MM.1S (cell line): ENCODE results near the gene DMBT1.

Experiments
- EZH2 ChIP-seq: fragments of 300-600 bp; sonication (generic); optimal IDR thresholded peaks from 2 replicates; pipeline ENCODE3; 2017; ENCODE audit warnings: low read depth, mild to moderate bottlenecking, antibody characterized with exemption, low read length, mixed read lengths
- EZH2phosphoT487 ChIP-seq: fragments of 300-600 bp; sonication (generic); IDR thresholded peaks from 2 replicates; pipeline ENCODE4 v1.6.1; 2018; ENCODE audit warnings: antibody characterized with exemption, low read length
- TF ChIP-seq, protein P1 (sequence below): fragments of 300-600 bp; sonication (generic); IDR thresholded peaks from 2 replicates; pipeline ENCODE4 v1.5.1; 2016; ENCODE audit warnings: antibody characterized with exemption, low read length, mixed read lengths

DNA sequence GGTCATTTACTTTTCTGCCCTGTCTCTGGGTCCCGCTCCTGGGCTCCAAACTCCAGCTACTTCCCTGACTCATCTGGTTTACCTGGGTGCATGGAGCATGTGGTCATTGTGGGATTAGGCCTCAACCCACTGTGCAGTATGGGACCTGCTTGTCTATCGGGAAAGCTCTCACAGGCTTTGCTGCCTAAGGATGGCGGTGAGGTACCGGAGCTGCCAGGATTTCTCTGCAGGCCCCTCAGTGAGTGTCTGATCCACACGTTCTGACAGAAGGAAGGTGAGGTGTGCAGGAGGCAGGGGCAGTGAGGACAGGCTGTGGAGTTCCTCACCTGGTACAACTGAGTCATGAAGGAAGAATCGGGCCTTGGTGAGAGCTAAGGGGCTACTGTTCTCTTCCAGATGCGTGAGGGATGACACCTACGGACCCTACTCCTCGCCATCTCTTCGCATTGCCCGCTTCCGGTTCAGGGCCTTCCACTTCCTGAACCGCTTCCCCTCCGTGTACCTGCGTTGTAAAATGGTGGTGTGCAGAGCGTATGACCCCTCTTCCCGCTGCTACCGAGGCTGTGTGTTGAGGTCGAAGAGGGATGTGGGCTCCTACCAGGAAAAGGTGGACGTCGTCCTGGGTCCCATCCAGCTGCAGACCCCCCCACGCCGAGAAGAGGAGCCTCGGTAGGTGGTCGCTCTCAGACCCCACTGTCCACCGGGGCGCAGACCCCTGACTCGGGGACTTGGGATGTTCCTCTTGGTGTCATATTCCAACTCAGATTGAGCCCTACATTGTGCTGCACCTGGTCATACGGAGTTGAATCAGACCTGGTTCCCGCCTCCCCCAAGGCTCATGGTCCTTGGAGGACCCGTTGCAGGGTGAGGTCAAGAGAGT lies 82.4 kb downstream of the DMBT1 start:
- TF ChIP-seq, protein P1, sequence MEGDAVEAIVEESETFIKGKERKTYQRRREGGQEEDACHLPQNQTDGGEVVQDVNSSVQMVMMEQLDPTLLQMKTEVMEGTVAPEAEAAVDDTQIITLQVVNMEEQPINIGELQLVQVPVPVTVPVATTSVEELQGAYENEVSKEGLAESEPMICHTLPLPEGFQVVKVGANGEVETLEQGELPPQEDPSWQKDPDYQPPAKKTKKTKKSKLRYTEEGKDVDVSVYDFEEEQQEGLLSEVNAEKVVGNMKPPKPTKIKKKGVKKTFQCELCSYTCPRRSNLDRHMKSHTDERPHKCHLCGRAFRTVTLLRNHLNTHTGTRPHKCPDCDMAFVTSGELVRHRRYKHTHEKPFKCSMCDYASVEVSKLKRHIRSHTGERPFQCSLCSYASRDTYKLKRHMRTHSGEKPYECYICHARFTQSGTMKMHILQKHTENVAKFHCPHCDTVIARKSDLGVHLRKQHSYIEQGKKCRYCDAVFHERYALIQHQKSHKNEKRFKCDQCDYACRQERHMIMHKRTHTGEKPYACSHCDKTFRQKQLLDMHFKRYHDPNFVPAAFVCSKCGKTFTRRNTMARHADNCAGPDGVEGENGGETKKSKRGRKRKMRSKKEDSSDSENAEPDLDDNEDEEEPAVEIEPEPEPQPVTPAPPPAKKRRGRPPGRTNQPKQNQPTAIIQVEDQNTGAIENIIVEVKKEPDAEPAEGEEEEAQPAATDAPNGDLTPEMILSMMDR, result no peak
- no peak for TF ChIP-seq EZH2phosphoT487
- no peak for TF ChIP-seq EZH2
